Activated CD4-positive, CD25-positive, alpha-beta regulatory T cell treated with anti-CD3 and anti-CD28 coated beads, Interleukin-2, amount 50 U/mL, for 16 hours (primary cell): ENCODE data around the gene GADD45B.

Experiments
- DNase-seq: peaks from one replicate; pipeline ENCODE4 v3.0.0-alpha.2; 2020; ENCODE audit warnings: low read depth, low spot score

GADD45B gene

GRCh38 chr19:2475702-2476450 lies at the start of gene GADD45B:
Gene GADD45B, plus strand, starts transcription at chr19:2476127. Its CDS starts 232 bp downstream, at chr19:2476359.
- DNase-seq, result peak; percentile 92

- no peak for DNase-seq
Measured at GRCh38 chr19:2426611-2427428, 49.1 kb upstream of the GADD45B start.

GRCh38 chr19:2427429-2428320 lies 48.3 kb upstream of the GADD45B start, which contains the start of gene TIMM13:
Gene TIMM13, minus strand, starts transcription at chr19:2427586. Its CDS starts 53 bp downstream, at chr19:2427533.
- DNase-seq, result peak; percentile 94

- DNase-seq, result no peak
Measured at GRCh38 chr19:2428321-2428690, 47.6 kb upstream of the GADD45B start.

- no peak for DNase-seq
Measured at GRCh38 chr19:2428756-2429711, 46.9 kb upstream of the GADD45B start.

GRCh38 chr19:2429917-2430535 lies 45.9 kb upstream of the GADD45B start:
- no peak for DNase-seq

- DNase-seq, result no peak
Measured at GRCh38 chr19:2431318-2432055, 44.4 kb upstream of the GADD45B start.

GRCh38 chr19:2432131-2432848 lies 43.6 kb upstream of the GADD45B start:
- DNase-seq, result no peak

GRCh38 chr19:2433854-2434253 lies 42.1 kb upstream of the GADD45B start:
- no peak for DNase-seq

- no peak for DNase-seq
Measured at GRCh38 chr19:2434267-2434666, 41.7 kb upstream of the GADD45B start.

- DNase-seq, result no peak
Measured at GRCh38 chr19:2434721-2435265, 41.1 kb upstream of the GADD45B start.

GRCh38 chr19:2436384-2436783 lies 39.5 kb upstream of the GADD45B start:
- no peak for DNase-seq

GRCh38 chr19:2436926-2437325 lies 39.0 kb upstream of the GADD45B start:
- no peak for DNase-seq

- DNase-seq, result no peak
Measured at GRCh38 chr19:2438178-2438577, 37.7 kb upstream of the GADD45B start.

- no peak for DNase-seq
Measured at GRCh38 chr19:2440515-2440914, 35.4 kb upstream of the GADD45B start.

- DNase-seq, result no peak
Measured at GRCh38 chr19:2441096-2441752, 34.7 kb upstream of the GADD45B start.

GRCh38 chr19:2443116-2443784 lies 32.7 kb upstream of the GADD45B start:
- DNase-seq, result no peak
